PFSK-1 (cell line): ENCODE measurements around the gene EPOP.

ENCODE experiments used
- FOXP2 ChIP-seq: optimal IDR thresholded peaks from 2 replicates; pipeline ENCODE3; 2011; ENCODE audit warnings: borderline replicate concordance, control low read depth, inconsistent platforms; ENCODE audit not compliant: insufficient read depth; ENCODE audit errors: extremely low read length, extremely low read depth
- POLR2AphosphoS5 ChIP-seq: IDR thresholded peaks from 2 replicates; pipeline ENCODE4 v1.6.1; 2012; ENCODE audit warnings: low read depth, mild to moderate bottlenecking, control low read depth, low read length, moderate library complexity
- SIN3A ChIP-seq: IDR thresholded peaks from 2 replicates; pipeline ENCODE4 v1.6.1; 2012; ENCODE audit warnings: mild to moderate bottlenecking, low read length, moderate library complexity, borderline replicate concordance; ENCODE audit not compliant: insufficient read depth
- TAF1 ChIP-seq: IDR thresholded peaks from 2 replicates; pipeline ENCODE4 v1.6.1; 2012; ENCODE audit warnings: low read length, control low read depth, borderline replicate concordance; ENCODE audit not compliant: insufficient read depth
- TF ChIP-seq, protein P1 (sequence below), 2 experiments: IDR thresholded peaks; 2 replicates each; pipeline versions ENCODE4 v1.6.1 to v1.8.0; 2011 to 2012; ENCODE audit warnings: low read depth in 2 of 2, low read length in 2 of 2, control low read depth in 1 of 2, inconsistent platforms in 1 of 2, mild to moderate bottlenecking in 1 of 2, moderate library complexity in 1 of 2; ENCODE audit not compliant: insufficient read depth in 1 of 2

Gene EPOP

DNA sequence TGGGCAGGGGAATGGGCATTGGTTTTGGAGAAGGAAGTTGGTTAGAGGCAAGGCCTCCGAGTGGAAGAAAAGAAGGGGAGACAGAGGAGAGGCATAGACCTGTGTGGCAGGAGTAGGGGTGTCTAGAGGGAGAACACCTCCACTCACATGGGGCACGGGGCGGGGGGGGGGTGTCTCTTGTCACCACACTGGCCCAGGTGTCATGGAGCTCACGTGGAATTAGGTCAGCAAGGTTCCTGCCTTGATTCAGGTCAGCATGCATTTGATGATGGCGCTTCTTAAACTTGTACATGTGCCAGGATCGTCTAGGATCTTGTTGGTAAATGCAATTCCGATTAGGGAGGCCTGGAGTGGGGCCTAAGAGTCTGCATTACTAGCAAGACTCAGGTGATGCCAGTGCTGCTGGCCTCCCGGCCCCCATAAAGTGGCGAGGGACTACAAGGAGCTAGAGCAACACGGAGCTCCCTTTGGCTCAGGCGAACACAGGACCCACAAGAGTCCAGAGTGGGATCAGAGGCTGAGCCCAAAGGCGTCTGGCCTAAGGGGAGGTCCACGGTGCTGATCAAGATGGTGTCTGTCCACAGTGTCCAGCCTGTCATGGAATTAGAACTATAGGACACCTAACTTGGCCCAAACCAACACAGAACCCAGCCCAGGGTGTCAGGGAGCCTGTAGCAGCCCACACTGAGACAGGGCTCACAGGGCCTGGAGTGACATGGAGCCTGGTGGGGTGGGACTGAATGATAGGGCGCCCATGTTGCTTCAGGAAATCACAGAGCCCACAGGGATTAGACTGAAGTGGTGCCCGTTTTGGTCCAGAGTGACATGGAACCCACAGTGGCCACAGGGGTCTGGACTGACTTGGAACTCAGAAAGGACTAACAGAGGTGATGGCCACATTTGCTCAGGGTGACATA lies 16.7 kb downstream of the EPOP start:
- TF ChIP-seq, protein P1, sequence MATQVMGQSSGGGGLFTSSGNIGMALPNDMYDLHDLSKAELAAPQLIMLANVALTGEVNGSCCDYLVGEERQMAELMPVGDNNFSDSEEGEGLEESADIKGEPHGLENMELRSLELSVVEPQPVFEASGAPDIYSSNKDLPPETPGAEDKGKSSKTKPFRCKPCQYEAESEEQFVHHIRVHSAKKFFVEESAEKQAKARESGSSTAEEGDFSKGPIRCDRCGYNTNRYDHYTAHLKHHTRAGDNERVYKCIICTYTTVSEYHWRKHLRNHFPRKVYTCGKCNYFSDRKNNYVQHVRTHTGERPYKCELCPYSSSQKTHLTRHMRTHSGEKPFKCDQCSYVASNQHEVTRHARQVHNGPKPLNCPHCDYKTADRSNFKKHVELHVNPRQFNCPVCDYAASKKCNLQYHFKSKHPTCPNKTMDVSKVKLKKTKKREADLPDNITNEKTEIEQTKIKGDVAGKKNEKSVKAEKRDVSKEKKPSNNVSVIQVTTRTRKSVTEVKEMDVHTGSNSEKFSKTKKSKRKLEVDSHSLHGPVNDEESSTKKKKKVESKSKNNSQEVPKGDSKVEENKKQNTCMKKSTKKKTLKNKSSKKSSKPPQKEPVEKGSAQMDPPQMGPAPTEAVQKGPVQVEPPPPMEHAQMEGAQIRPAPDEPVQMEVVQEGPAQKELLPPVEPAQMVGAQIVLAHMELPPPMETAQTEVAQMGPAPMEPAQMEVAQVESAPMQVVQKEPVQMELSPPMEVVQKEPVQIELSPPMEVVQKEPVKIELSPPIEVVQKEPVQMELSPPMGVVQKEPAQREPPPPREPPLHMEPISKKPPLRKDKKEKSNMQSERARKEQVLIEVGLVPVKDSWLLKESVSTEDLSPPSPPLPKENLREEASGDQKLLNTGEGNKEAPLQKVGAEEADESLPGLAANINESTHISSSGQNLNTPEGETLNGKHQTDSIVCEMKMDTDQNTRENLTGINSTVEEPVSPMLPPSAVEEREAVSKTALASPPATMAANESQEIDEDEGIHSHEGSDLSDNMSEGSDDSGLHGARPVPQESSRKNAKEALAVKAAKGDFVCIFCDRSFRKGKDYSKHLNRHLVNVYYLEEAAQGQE (IDR thresholded peaks at IDR 0.05; ENCODE audit: insufficient read depth in 1 of 2, low read depth in 2 of 2, low read length in 2 of 2) = no peak
- TF ChIP-seq SIN3A (no peak), FOXP2 (no peak), TAF1 (no peak)

DNA sequence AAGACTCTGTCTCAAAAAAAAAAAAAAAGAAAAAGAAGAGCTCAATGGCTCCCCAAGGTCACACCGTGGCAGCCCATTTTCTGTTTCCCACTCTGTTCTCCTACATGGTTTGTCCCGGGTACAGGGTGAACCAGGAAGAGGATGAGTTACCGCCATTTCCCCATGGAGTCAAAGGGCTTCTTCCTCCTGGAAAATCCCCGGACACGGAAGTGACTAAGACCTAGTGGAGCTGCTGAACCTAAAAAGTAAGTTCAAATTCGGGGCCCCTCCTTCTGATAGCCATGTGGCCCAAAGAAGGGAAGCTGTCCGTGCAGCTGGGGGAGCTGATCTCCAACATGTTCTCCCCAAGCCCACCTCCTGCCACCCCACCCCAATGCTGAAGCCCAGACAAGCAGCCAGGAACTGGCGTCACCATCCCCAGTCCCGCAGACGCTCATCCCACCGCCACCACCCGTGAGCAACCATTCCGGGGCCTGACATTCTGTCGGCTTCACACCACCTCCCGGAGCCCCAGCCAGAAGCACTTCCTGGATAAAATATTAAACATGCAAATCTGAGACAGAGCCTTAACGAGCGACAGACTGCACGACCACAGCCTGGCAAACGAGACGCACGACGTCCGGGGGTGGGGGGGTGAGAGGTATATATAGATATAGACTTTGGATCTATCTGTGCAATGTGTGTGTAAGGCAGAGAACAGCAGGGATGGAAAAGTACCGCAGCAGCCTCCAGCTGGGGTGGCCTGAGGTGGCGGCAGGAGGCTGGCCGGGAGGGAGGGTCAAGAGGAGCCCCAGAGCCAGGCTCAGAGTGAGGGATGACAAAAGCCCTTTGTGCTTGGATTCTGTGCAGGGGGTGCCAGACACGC lies 17.6 kb downstream of the EPOP start:
- TF ChIP-seq TAF1 (no peak), POLR2AphosphoS5 (no peak), FOXP2 (no peak), SIN3A (no peak)
- TF ChIP-seq, protein P1 (IDR thresholded peaks at IDR 0.05; ENCODE audit: insufficient read depth in 1 of 2, low read depth in 2 of 2, low read length in 2 of 2) = no peak

DNA sequence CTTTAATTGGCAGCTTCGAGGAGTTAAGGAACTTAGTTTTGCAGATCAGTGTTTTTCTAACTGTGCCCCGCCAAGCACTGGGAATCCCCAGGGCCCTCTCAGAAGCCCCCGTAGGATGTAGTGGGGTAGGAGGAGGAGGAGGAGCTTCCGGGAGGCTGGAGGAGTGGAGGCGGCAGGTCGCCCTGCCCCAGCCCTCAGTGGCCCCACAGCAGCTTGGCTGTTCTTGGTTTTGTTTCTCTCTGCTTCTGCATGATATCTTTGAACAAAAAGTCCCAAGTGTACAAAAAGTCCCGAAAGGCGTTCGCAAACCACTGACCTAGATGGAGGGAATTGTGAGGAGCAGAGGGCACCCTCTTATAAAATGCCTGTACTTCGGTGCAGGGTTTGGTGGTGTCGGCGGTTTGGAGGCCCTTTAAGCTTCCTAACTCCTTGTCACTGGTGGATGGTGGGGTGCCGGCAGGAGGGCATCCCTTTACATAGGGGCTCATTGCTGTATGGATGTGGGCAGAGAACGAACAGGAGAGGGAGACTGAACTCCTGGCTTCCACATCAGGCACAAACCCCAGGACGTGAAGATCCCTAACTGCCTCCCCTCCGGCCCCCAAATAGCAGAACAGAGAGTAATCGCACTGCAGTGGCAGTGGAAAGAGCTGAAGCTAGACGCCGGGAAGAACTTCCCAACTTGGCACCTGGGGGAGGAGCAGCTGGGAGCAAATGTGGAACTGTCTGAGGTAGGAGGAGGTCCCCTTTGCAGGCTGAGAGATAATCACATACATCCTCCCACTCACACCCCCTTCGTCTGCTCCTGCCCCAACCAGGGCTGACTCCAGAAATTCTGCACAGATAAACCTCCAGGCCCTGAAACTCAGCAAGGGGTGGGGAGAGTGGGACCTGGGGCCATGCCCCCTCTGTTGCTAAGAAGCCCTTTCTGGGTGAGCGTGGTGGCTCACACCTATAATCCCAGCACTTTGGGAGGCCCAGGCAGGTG lies 20.1 kb downstream of the EPOP start:
- TF ChIP-seq SIN3A (no peak), FOXP2 (no peak), POLR2AphosphoS5 (no peak), TAF1 (no peak)
- TF ChIP-seq, protein P1 (IDR thresholded peaks at IDR 0.05; ENCODE audit: insufficient read depth in 1 of 2, low read depth in 2 of 2, low read length in 2 of 2) = no peak

DNA sequence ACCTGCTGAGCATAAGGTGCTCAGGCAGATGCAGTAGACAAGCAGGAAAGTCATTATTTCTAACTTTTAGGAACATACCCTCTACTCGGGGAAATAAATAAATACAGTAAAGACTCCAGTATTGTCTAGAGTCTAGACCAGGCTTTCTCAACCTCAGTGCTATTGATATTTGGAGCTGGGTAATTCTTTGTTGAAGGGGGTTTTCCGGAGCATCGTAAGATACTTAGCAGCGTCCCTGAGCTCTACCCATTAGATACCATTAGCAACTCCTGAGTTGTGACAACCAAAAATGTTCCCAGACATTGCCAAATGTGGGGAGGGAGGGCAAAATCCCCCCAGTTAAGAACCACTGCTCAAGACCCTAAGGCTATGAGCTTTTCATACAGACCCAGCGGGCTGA lies 21.1 kb downstream of the EPOP start:
- TF ChIP-seq SIN3A (no peak), POLR2AphosphoS5 (no peak), TAF1 (no peak), FOXP2 (no peak)
- TF ChIP-seq, protein P1 (IDR thresholded peaks at IDR 0.05; ENCODE audit: insufficient read depth in 1 of 2, low read depth in 2 of 2, low read length in 2 of 2) = no peak
